GM19324 (cell line): ENCODE measurements around the gene ACOX3.

Experiments used
- ATAC-seq: cut with Tn5 transposase; IDR thresholded peaks from one replicate; pipeline ENCODE4 v1.9.1; 2021; ENCODE audit warnings: mild to moderate bottlenecking, moderate library complexity; ENCODE audit not compliant: unreplicated experiment, low FRiP score

ACOX3 gene

GRCh38 chr4:8468746-8469535 is 28.4 kb upstream of the ACOX3 start:
- peak; percentile 69 for ATAC-seq

- ATAC-seq: no peak
Observed at GRCh38 chr4:8467016-8467415, 26.5 kb upstream of the ACOX3 start.

- no peak for ATAC-seq
Observed at GRCh38 chr4:8465615-8466611, 25.4 kb upstream of the ACOX3 start.

- ATAC-seq: no peak
Observed at GRCh38 chr4:8464381-8464780, 23.9 kb upstream of the ACOX3 start.

- no peak for ATAC-seq
Observed at GRCh38 chr4:8463811-8464210, 23.3 kb upstream of the ACOX3 start.

GRCh38 chr4:8461616-8462015 is 21.1 kb upstream of the ACOX3 start:
- ATAC-seq: no peak

GRCh38 chr4:8461086-8461485 is 20.6 kb upstream of the ACOX3 start:
- ATAC-seq: no peak

GRCh38 chr4:8459867-8460445 is 19.4 kb upstream of the ACOX3 start:
- no peak for ATAC-seq

- ATAC-seq: no peak
Observed at GRCh38 chr4:8457646-8458252, 17.2 kb upstream of the ACOX3 start.

- no peak for ATAC-seq
Observed at GRCh38 chr4:8453957-8454356, 13.4 kb upstream of the ACOX3 start.

GRCh38 chr4:8451440-8452182 is 11.1 kb upstream of the ACOX3 start:
- ATAC-seq: no peak

GRCh38 chr4:8446122-8446521 is 5.6 kb upstream of the ACOX3 start:
- ATAC-seq: no peak

- ATAC-seq: no peak
Observed at GRCh38 chr4:8443801-8444200, 3.3 kb upstream of the ACOX3 start.

GRCh38 chr4:8442596-8443358 is 2.3 kb upstream of the ACOX3 start:
- ATAC-seq: no peak

GRCh38 chr4:8441499-8442091 is 1.1 kb upstream of the ACOX3 start:
- ATAC-seq: no peak

- ATAC-seq: peak; percentile 14
Observed at GRCh38 chr4:8439914-8440491, 520 bp downstream of the ACOX3 start.

- ATAC-seq: no peak
Observed at GRCh38 chr4:8439168-8439567, 1.4 kb downstream of the ACOX3 start.

GRCh38 chr4:8438743-8439142 is 1.8 kb downstream of the ACOX3 start:
- ATAC-seq: no peak

- no peak for ATAC-seq
Observed at GRCh38 chr4:8437281-8437680, 3.2 kb downstream of the ACOX3 start.
